Measurements from ENCODE around the gene TXNDC2.
A peak's percentile ranks its signal among the peaks of the same experiment; 100 is the strongest.
"Not testable (repeated sequence)": the region's sequence is repeated elsewhere in the genome, so short reads cannot be mapped to it uniquely, and the experiment has no call there.

Gene TXNDC2

GRCh38 chr18:9857479-9857998, 28.2 kb upstream of the TXNDC2 start:
- not testable (repeated sequence) for H3K9me3 ChIP-seq (ENCODE audit: control insufficient read depth, low read length); DNase-seq; H3K9ac ChIP-seq (ENCODE audit: low read length); H2BK120ac ChIP-seq (ENCODE audit: low read depth, low read length); H3K18ac ChIP-seq (ENCODE audit: low read depth in 1 of 2, low read length in 2 of 2); H3K27me3 ChIP-seq (ENCODE audit: control insufficient read depth in 1 of 2, insufficient read depth in 1 of 2, low read length in 2 of 2); H3K4me2 ChIP-seq (ENCODE audit: low read length, poor library complexity, severe bottlenecking); H3K27ac ChIP-seq (ENCODE audit: low read length, poor library complexity, severe bottlenecking); H2AFZ ChIP-seq (ENCODE audit: low read depth, low read length); H3K14ac ChIP-seq (ENCODE audit: low read length in 2 of 2); H4K8ac ChIP-seq (ENCODE audit: low read length); H2AK5ac ChIP-seq (ENCODE audit: low read length, severe bottlenecking); H4K91ac ChIP-seq (ENCODE audit: low read length); H3K79me1 ChIP-seq (replicated peaks; ENCODE audit: low read length, poor library complexity, severe bottlenecking); H2BK15ac ChIP-seq (ENCODE audit: low read depth, poor library complexity, severe bottlenecking); H3K4me3 ChIP-seq (ENCODE audit: insufficient read depth in 1 of 2, low read depth in 1 of 2, low read length in 2 of 2); H2BK5ac ChIP-seq (ENCODE audit: low read depth, low read length, poor library complexity, severe bottlenecking); H3K4ac ChIP-seq (ENCODE audit: low read depth in 1 of 2, low read length in 2 of 2); H2BK12ac ChIP-seq (ENCODE audit: low read length in 2 of 2); H3K23ac ChIP-seq (ENCODE audit: low read length in 2 of 2); H3K4me1 ChIP-seq (ENCODE audit: control insufficient read depth, insufficient read depth, low read depth, low read length)
- peaks cover 0 to 40% of the 10 kb centered on the region in 2 experiments for H3K36me3 ChIP-seq (ENCODE audit: control insufficient read depth in 1 of 2, insufficient read depth in 2 of 2, low read depth in 1 of 2, low read length in 2 of 2)
- 96% methylated on average over 4 of the region's 4 CpGs for WGBS

DNA sequence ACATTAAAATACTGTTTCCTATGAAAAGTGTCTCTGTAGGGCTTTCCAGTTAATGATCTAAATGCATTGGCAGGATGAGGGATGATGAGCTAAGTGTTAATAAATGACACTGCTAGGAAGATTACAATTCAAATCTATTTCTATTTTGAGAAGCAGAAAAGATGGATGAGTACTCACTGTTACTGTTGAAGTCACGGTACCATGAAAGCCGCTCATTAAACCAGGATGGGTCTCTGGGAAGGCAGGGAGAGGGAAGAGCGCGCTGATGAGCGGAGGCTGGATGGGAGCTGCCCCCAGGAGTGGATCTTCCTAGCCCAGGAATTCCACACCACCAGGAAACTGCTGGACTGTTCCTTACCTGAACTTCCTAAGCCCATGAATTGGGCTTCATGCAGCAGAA, 27.1 kb upstream of the TXNDC2 start:
- no peak overlapping the region for H4K91ac ChIP-seq (ENCODE audit: low read length)
- no peak overlapping the region for H3K4me2 ChIP-seq (ENCODE audit: low read length, poor library complexity, severe bottlenecking)
- H3K79me1 ChIP-seq (replicated peaks; ENCODE audit: low read length, poor library complexity, severe bottlenecking), result no peaks in the 10 kb centered on the region
- peaks cover 0 to 47% of the 10 kb centered on the region in 2 experiments for H3K36me3 ChIP-seq (ENCODE audit: control insufficient read depth in 1 of 2, insufficient read depth in 2 of 2, low read depth in 1 of 2, low read length in 2 of 2)
- H2AK5ac ChIP-seq (ENCODE audit: low read length, severe bottlenecking), result no peak overlapping the region
- 92% methylated on average over 2 of the region's 5 CpGs for WGBS
- no peak overlapping the region for H2BK15ac ChIP-seq (ENCODE audit: low read depth, poor library complexity, severe bottlenecking)
- no peak overlapping the region for H3K18ac ChIP-seq (ENCODE audit: low read depth in 1 of 2, low read length in 2 of 2)
- no peak overlapping the region for H3K9ac ChIP-seq (ENCODE audit: low read length)
- no peak overlapping the region for H3K23ac ChIP-seq (ENCODE audit: low read length in 2 of 2)
- peaks cover 2% of the 10 kb centered on the region for H3K4me1 ChIP-seq (ENCODE audit: control insufficient read depth, insufficient read depth, low read depth, low read length)
- no peak overlapping the region for H3K14ac ChIP-seq (ENCODE audit: low read length in 2 of 2)
- H3K4ac ChIP-seq (ENCODE audit: low read depth in 1 of 2, low read length in 2 of 2), result no peak overlapping the region
- DNase-seq, result no peak
- H4K8ac ChIP-seq (ENCODE audit: low read length), result no peak overlapping the region
- H3K27me3 ChIP-seq (ENCODE audit: control insufficient read depth in 1 of 2, insufficient read depth in 1 of 2, low read length in 2 of 2), result no peaks in the 10 kb centered on the region
- no peak overlapping the region for H3K27ac ChIP-seq (ENCODE audit: low read length, poor library complexity, severe bottlenecking)
- no peak overlapping the region for H2BK5ac ChIP-seq (ENCODE audit: low read depth, low read length, poor library complexity, severe bottlenecking)
- no peak overlapping the region for H2BK120ac ChIP-seq (ENCODE audit: low read depth, low read length)
- H3K9me3 ChIP-seq (ENCODE audit: control insufficient read depth, low read length), result no peaks in the 10 kb centered on the region
- H3K4me3 ChIP-seq (ENCODE audit: insufficient read depth in 1 of 2, low read depth in 1 of 2, low read length in 2 of 2), result no peak overlapping the region
- peak overlapping the region in 1 of 2 experiments; percentile 68 for H2BK12ac ChIP-seq (ENCODE audit: low read length in 2 of 2)
- H2AFZ ChIP-seq (ENCODE audit: low read depth, low read length), result no peak overlapping the region

- 95% methylated on average over 6 of the region's 7 CpGs for WGBS
- no peak overlapping the region for H3K23ac ChIP-seq (ENCODE audit: low read length in 2 of 2)
- no peak overlapping the region for H3K4ac ChIP-seq (ENCODE audit: low read depth in 1 of 2, low read length in 2 of 2)
- H3K4me1 ChIP-seq (ENCODE audit: control insufficient read depth, insufficient read depth, low read depth, low read length), result peaks cover 2% of the 10 kb centered on the region
- H3K27ac ChIP-seq (ENCODE audit: low read length, poor library complexity, severe bottlenecking), result no peak overlapping the region
- H2BK12ac ChIP-seq (ENCODE audit: low read length in 2 of 2), result no peak overlapping the region
- no peak overlapping the region for H3K4me2 ChIP-seq (ENCODE audit: low read length, poor library complexity, severe bottlenecking)
- no peaks in the 10 kb centered on the region for H3K27me3 ChIP-seq (ENCODE audit: control insufficient read depth in 1 of 2, insufficient read depth in 1 of 2, low read length in 2 of 2)
- no peak overlapping the region for H2BK120ac ChIP-seq (ENCODE audit: low read depth, low read length)
- no peak overlapping the region for H4K8ac ChIP-seq (ENCODE audit: low read length)
- H3K18ac ChIP-seq (ENCODE audit: low read depth in 1 of 2, low read length in 2 of 2), result no peak overlapping the region
- H2BK15ac ChIP-seq (ENCODE audit: low read depth, poor library complexity, severe bottlenecking), result no peak overlapping the region
- H3K9me3 ChIP-seq (ENCODE audit: control insufficient read depth, low read length), result no peaks in the 10 kb centered on the region
- no peak overlapping the region for H2AK5ac ChIP-seq (ENCODE audit: low read length, severe bottlenecking)
- no peak for DNase-seq
- no peak overlapping the region for H3K4me3 ChIP-seq (ENCODE audit: insufficient read depth in 1 of 2, low read depth in 1 of 2, low read length in 2 of 2)
- H3K9ac ChIP-seq (ENCODE audit: low read length), result no peak overlapping the region
- H3K79me1 ChIP-seq (replicated peaks; ENCODE audit: low read length, poor library complexity, severe bottlenecking), result no peaks in the 10 kb centered on the region
- no peak overlapping the region for H2AFZ ChIP-seq (ENCODE audit: low read depth, low read length)
- H4K91ac ChIP-seq (ENCODE audit: low read length), result no peak overlapping the region
- no peak overlapping the region for H3K14ac ChIP-seq (ENCODE audit: low read length in 2 of 2)
- peaks cover 0 to 50% of the 10 kb centered on the region in 2 experiments for H3K36me3 ChIP-seq (ENCODE audit: control insufficient read depth in 1 of 2, insufficient read depth in 2 of 2, low read depth in 1 of 2, low read length in 2 of 2)
- no peak overlapping the region for H2BK5ac ChIP-seq (ENCODE audit: low read depth, low read length, poor library complexity, severe bottlenecking)
Measured at GRCh38 chr18:9859232-9859631, 26.5 kb upstream of the TXNDC2 start.

- no peak overlapping the region for H3K23ac ChIP-seq (ENCODE audit: low read length in 2 of 2)
- no peak overlapping the region for H3K18ac ChIP-seq (ENCODE audit: low read depth in 1 of 2, low read length in 2 of 2)
- no peak overlapping the region for H4K8ac ChIP-seq (ENCODE audit: low read length)
- no peak overlapping the region for H2AK5ac ChIP-seq (ENCODE audit: low read length, severe bottlenecking)
- no peaks in the 10 kb centered on the region for H3K27me3 ChIP-seq (ENCODE audit: control insufficient read depth in 1 of 2, insufficient read depth in 1 of 2, low read length in 2 of 2)
- no peak overlapping the region for H3K4me2 ChIP-seq (ENCODE audit: low read length, poor library complexity, severe bottlenecking)
- no peak overlapping the region for H2AFZ ChIP-seq (ENCODE audit: low read depth, low read length)
- H2BK5ac ChIP-seq (ENCODE audit: low read depth, low read length, poor library complexity, severe bottlenecking), result no peak overlapping the region
- H3K14ac ChIP-seq (ENCODE audit: low read length in 2 of 2), result no peak overlapping the region
- no peak overlapping the region for H3K9ac ChIP-seq (ENCODE audit: low read length)
- no peaks in the 10 kb centered on the region for H3K79me1 ChIP-seq (replicated peaks; ENCODE audit: low read length, poor library complexity, severe bottlenecking)
- no peak overlapping the region for H3K4me3 ChIP-seq (ENCODE audit: insufficient read depth in 1 of 2, low read depth in 1 of 2, low read length in 2 of 2)
- 50% methylated on average over 4 of the region's 4 CpGs for WGBS
- no peak overlapping the region for H3K4ac ChIP-seq (ENCODE audit: low read depth in 1 of 2, low read length in 2 of 2)
- no peak for DNase-seq
- H4K91ac ChIP-seq (ENCODE audit: low read length), result no peak overlapping the region
- peaks cover 2% of the 10 kb centered on the region for H3K4me1 ChIP-seq (ENCODE audit: control insufficient read depth, insufficient read depth, low read depth, low read length)
- H2BK12ac ChIP-seq (ENCODE audit: low read length in 2 of 2), result no peak overlapping the region
- H2BK15ac ChIP-seq (ENCODE audit: low read depth, poor library complexity, severe bottlenecking), result no peak overlapping the region
- no peak overlapping the region for H2BK120ac ChIP-seq (ENCODE audit: low read depth, low read length)
- H3K36me3 ChIP-seq (ENCODE audit: control insufficient read depth in 1 of 2, insufficient read depth in 2 of 2, low read depth in 1 of 2, low read length in 2 of 2), result peaks cover 0 to 50% of the 10 kb centered on the region in 2 experiments
- peaks cover 11% of the 10 kb centered on the region for H3K9me3 ChIP-seq (ENCODE audit: control insufficient read depth, low read length)
- H3K27ac ChIP-seq (ENCODE audit: low read length, poor library complexity, severe bottlenecking), result no peak overlapping the region
Measured at GRCh38 chr18:9860682-9861081, 25.1 kb upstream of the TXNDC2 start.

Data from mesenchymal stem cell (in vitro differentiated cells and primary cell).